Measurements from ENCODE around the gene SETBP1.

Gene SETBP1

GRCh38 chr18:44680273-44681075 is at the start of gene SETBP1:
Gene SETBP1 (plus strand): TSS chr18:44680888. CDS start chr18:44701347, 20,459 bp downstream.
- peak; percentile 53 to 71 for DNase-seq

DNA sequence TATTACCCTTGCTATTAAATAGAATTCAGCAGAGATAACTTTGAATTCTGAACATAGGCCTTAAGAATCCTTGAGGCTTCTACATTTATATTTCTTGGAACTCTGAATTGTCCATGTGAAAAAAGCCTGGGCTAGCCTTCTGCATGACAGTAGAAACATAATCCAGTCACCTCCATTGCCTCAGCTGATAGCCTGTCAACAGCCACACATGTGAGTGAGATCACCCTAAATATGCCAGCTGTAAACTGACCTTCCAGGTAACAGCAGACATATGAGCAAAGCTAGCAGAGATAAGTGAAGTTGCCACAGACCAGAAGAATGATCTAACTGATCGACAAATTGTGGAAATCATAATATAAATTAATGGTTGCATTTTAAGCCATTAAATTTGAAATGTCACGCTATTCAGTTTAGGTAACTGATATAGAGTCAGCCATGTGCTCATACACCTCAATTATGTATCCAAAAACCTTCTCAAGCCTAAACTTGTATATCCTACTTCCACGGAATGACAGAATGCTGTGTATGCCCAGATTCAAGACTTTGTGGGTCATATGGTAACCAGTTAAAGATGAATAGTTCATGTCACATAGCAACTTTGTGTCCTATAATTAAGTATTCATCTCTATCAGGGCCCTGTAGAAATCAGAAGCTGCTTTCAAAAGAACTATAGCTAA is 48.1 kb upstream of the SETBP1 start:
- no peak for DNase-seq

DNA sequence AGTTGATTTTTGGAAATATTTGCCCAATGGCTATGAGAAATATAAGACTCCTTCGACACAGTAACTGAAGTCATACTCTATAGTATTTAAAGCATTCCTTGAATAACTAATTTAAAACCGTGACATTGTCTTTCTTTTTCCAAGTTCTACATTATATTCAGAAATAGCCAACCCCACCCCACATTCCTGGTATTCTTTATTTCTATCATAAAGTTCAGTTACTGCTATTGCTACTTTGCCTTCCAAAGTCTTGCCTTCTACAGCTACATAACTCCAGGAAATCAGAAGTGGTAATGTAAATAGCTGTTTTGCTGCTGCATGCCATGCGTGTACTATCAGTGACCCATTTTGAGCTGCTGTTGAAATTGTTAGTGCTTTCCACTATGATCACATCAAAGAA is 45.1 kb upstream of the SETBP1 start:
- no peak for DNase-seq

GRCh38 chr18:44636241-44636640 is 44.4 kb upstream of the SETBP1 start:
- DNase-seq, result no peak

- no peak for DNase-seq
Measured at GRCh38 chr18:44637210-44638033, 43.3 kb upstream of the SETBP1 start.

GRCh38 chr18:44638034-44638540 is 42.6 kb upstream of the SETBP1 start:
- no peak for DNase-seq

DNA sequence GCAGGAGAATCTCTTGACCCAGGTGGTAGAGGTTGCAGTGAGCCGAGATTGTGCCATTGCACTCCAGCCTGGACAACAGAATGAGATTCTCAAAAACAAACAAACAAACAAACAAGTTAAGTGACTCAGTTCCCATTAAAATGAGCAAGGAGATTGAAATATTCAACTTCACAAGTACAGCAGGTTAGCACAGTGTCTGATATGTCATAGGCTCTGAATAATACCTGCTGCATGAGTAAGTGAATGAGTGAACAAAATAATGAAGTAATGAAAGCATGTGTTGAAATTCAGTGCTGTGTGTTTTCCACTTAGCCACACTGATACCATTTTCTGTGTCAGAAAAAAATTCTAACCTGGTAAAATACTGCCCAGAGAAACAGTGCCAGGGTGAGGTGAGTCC is 41.9 kb upstream of the SETBP1 start:
- DNase-seq, result no peak

DNA sequence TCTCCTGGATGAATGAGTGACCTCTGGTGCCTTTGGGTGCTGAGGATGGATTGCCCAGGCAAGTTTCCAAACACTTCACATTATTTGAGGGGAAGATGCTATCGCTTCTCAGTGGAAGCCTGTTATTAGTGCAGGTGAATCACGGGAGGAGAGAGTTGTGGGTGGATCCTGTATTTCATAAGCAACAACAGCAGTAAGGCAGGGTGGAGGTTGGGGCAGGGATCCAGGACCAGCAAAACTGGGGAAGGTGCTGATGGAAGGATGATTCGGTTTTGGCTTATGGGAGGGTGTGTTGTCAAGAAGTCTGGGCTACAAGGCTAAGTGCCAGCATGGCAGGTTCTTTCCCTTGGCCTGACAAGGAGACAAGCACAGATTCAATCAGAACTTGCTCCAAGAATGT is 37.7 kb upstream of the SETBP1 start:
- DNase-seq, result no peak

- DNase-seq, result no peak
Measured at GRCh38 chr18:44651478-44651877, 29.2 kb upstream of the SETBP1 start.

DNA sequence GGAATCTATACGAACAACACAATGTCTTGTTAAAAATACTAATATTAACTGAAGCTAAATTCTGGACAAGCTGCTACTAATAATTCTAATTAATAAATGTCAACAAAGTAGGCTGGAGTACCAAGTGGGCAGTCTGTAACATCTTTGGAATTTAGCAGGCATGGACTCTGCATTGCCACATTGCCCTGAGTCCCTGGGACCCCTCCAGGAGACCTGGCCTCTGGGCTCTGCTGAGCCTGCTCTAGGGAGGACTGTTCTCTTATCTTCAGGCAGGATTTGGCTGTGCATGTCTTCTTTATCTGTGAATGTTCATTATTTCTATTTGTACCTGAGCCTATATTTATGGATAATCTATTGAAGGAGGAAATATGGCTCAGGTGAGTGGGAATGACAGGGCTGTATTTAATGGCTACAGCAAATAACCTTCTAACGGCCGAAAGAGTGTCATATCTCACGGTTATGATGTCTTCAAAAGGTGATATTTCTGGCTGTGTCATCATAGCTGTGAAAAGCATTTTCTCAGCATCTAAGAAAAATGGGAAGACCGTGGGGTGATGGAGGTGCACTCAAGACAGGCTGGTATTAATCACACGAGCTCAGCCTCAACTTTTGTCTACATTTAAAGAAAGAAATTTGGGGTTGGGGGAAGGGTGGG is 28.6 kb upstream of the SETBP1 start:
- no peak for DNase-seq

- DNase-seq, result no peak
Measured at GRCh38 chr18:44652722-44653121, 28.0 kb upstream of the SETBP1 start.

DNA sequence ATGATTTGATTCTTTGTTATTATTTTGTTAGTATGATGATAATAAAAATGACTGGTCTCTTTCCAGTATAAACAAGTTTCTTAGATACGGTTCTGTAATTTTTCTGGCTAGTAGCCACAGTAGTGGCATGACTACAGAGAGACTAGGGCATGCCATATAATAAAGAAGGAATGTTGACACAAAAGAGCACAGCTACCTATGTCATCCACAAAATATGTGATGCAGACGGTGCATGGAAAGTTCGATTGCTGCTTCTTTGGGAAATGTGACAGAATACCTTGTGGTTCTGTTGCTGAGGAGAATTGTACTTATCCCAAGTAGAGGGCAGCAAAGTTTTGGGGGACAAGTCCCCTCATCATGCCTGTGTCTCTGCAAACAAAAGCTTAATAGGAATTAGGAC is 26.1 kb upstream of the SETBP1 start:
- DNase-seq, result no peak

DNA sequence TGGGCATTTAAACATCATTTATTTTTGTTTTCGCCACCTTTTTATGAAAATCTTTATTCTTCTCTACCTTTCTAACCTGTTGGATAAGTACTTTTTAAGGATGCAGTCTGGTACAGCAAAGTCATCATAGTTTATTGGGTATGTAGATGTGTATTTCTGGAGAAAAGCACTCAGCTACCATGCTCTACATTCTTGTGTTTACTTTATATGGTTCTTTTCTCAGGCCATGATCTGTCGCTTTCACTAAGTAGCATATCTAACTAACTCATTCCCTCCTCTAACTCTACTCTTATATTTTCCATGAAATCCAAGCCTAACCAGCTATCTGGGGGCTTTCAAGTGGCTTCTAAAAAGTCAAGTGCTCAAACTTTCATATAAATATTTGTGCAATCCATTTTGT is 25.3 kb upstream of the SETBP1 start:
- DNase-seq, result no peak

- DNase-seq, result no peak
Measured at GRCh38 chr18:44659771-44660170, 20.9 kb upstream of the SETBP1 start.

- no peak for DNase-seq
Measured at GRCh38 chr18:44668270-44668975, 12.3 kb upstream of the SETBP1 start.

- DNase-seq, result no peak
Measured at GRCh38 chr18:44671914-44672313, 8.8 kb upstream of the SETBP1 start.

DNA sequence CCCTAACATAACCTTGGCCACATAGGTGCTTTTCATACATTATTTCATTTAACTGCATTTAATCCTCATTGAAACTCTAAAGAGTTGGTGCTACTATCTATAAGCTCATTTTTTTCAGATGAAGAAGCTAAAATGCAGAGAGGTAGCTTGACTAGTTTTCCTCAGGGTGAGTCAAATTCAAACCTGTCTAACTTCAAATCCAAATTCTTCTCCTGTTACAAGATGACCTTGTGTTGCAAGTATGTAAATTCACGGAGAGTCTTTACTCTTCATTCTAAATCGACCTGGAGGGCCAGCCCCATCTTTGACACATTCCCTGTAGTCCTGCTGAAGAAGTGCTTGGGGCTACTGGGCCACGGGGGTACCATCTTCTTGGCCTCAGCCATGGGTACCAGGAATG is 8.2 kb upstream of the SETBP1 start:
- DNase-seq, result no peak

DNA sequence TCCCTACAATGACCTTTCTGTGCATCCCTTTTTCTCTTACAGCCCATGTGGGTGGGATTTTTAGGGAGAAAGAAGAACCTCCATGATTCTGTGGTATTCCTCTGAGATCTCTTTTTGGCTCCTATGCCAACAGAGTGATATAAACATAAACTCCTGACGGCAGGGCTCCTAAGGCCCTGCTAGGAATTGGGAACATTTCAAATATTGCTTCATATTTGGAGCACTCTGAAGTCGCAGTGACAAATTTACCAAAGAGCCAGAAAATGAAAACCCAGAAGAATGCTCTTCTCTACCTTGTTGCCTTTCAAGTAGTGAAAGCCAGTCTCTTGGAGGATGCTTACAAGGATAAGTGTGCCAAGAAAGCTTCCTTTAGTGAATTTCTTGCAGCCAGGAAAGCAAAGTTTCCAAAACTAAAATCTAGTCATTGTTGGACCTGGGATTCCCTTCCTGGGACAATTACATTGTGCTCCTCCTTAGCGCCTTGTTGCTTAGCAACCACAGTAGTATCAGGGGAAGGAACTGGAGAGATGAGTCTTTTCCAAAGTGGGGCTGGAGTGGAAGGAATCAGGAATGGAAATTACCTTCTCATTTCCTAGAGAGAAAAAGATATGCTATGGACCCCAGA is 7.3 kb upstream of the SETBP1 start:
- no peak for DNase-seq

- no peak for DNase-seq
Measured at GRCh38 chr18:44677933-44678332, 2.8 kb upstream of the SETBP1 start.

DNA sequence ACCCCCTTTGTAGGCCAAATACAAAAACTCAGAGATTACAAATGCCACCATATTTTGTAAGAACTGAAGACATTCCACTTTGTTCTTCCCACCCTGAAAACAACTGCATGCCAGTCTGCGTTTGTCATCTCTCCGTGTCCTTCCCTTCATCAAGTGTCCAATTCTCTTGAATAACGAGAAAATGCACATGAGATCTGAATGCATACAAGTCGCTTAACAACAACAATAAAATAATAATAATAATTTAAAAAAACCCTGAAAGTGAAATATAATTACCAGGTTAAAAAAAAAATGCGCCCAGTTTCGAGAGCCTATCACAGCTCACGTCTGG is 2.0 kb upstream of the SETBP1 start:
- no peak for DNase-seq

GRCh38 chr18:44679056-44679913 is 1.4 kb upstream of the SETBP1 start:
- DNase-seq, result peak; percentile 62 to 87
